Activated CD4-positive, CD25-positive, alpha-beta regulatory T cell treated with anti-CD3 and anti-CD28 coated beads, Interleukin-2, amount 50 U/mL, for 24 hours (primary cell): Measurements from ENCODE around the gene LSS.

Source experiments
- ATAC-seq, 2 donors: fragments of 150-1000 bp; cut with Tn5 transposase; one replicate each; pipeline ENCODE4 v1.10.0; 2021; ENCODE audit warnings: mild to moderate bottlenecking in 1 of 2, moderate library complexity in 1 of 2

The LSS gene

GRCh38 chr21:46228345-46229051 lies at the start of gene LSS:
LSS (minus strand) TSS chr21:46228774; CDS start chr21:46228745, 29 bp downstream.
- ATAC-seq, result peak; percentile 96

DNA sequence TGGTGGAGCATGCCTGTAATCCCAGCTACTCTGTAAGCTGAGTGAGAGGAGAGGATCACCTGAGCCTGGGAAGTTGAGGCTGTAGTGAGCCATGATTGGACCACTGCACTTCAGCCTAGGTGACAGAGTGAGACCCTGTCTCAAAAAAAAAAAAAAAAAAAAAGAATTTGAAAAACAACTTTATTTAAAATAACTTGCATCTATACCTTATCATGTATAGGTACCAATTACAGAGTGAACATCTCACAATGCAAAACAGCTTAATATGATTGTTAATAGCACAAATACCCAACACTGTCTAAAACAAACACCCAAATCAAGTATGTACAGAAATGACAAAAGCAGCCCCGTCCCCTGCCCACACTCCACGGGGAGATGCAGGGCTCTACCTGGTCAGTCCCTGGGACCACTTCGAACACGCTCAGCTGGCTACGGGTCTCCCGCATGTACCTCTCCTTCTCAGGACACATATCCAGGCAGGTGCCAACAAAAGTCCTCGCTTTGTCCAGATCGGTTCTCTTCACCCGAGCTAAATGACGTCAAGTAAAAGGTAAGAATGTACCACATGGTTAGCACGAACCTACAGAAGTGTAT lies 46.3 kb upstream of the LSS start:
- no peak for ATAC-seq

DNA sequence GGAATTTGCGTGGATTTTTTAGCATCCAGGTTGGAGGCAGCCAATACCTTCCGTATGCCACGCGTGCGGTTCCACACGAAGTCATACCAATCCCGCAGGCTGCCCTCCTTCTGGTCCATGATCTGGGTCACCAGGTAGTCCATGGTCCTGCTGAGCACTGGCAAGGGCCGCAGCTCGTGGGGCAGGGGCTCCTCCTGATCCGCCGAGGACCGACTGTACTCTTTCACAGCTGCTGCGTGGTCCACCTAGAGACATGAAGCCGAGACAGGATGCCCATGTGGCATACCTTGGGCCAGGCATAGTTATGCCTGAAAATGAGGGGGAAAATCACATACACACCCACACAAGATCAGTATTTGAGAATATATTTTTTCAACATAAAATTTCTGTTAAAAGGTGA lies 44.8 kb upstream of the LSS start:
- ATAC-seq, result no peak

DNA sequence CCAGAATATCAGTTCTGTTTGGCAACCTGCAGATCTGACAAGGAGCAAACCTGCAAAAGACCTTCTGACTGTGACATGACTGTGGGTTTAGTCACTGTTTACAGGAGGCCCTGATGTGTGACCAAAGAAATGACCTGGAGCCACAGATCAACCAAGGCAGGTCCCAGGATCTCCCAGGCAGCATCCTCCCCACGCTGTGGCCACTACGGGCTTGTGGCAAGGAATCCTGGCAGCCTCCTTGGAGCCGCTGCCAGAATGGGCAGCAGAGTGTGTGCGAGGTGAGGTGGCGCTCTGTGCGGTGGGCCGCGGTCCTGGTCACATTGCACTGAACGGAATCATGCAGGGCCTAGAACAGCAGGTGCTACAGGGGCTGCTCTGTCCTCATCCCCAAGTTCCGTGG lies 40.9 kb upstream of the LSS start:
- ATAC-seq, result no peak

DNA sequence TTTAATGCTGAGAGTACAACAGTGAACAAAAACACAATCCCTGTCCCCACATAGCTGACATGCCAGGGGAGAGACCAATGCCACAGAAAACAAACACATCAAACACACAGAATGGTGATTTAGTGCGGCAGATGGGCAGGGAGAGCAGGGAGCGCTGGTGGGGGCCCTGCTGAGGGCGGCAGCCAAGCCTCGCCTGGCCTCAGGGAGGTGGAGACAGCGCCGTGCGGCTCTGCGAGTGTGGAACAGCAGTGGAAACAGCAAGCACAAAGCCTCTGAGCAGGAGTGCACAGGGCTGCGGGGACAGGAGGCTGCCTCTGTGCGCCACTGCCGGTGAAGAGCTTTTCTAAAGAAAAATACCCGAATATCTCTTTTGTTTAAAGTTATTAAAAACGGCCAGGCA lies 39.8 kb upstream of the LSS start:
- no peak for ATAC-seq

GRCh38 chr21:46266946-46267345 lies 38.4 kb upstream of the LSS start:
- ATAC-seq, result no peak

DNA sequence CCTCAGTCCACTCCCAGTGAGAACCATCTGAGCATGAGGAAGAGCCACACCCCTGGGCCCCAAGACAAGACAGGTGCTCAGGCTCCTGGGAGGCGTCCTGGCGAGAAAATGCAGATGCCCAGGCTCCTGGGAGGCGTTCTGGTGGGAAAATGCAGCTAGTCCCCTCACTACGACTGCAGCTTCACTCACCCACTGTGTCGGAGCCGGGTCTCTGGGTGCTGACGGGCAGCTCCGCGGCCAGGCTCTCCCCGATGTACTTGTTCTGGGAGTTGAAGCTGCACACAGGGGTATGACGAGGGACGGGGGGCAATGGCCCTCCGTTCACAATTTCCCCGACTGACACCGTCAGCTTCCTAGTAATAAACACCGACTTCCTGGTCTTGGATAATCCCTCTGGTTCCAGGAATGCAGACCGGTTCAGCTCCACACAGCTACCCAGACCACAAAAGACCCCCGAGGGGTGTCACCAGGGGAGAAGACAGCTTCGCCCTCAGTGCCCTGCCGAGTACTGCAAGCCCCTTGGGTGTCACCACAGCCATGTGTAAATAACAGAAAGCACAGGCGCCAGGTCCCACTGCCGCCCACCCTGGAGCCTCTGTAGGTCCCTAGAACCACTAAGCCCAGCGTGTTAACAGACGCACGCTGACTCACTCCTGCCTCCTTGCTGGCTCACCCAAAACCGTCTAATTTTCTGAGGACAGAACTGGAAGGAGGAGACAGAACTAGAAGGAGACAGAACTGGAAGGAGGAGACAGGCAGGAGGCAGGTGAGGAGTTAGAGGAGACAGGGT lies 37.4 kb upstream of the LSS start:
- ATAC-seq, result no peak

GRCh38 chr21:46264690-46265144 lies 36.1 kb upstream of the LSS start:
- ATAC-seq, result no peak

- ATAC-seq, result no peak
Observed at GRCh38 chr21:46264046-46264689, 35.6 kb upstream of the LSS start.

DNA sequence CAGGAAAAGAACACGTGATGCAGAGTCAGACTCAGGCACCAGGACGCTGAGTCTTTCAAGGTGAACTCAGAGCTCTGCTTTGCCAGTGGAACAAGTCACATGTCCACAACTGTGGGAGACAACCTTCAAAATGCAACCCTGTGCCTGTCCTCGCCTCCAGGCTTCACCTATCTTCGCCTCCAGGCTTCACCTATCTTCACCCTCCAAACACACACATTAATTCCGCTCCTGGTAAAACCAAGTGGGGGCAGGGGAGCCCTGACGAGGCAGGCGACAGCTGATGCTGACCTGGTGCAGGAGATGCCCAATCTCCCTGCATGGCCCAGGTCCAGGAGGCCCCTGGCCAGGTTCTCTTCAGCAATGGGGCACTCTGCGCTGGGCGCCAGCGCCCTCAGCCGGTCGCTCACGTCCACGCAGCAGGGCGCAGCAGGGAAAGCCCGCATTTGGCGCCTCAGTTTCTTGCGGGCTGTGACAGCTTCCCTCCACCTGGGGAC lies 28.0 kb upstream of the LSS start:
- ATAC-seq, result no peak

DNA sequence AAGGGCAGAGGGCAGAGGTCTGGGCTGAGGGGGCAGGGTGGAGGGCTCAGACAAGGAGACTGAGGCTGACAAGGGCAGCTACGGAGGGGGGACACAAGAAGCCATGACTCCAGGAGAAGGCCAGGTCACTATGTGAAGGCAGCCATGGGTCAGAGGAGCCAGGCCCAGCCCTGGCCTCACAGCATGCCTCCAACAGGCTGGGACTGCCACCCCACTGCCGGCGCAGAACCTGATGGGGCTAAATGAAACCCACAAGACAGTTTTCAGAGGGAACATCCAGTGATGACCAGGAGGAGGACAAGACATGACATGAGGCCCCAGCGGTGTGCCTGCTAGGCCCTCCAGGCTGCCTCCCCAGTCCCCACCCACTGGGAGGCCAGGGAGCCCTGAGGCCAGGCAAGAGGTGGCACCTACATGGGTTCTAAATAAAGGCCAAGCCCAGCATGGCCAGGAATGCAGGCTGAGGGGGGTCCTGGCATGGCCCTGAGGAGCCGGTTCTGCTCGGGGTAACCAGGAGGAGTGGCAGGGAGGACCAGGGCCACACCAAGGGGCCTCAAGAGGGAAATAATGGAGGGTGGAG lies 27.3 kb upstream of the LSS start:
- no peak for ATAC-seq

- no peak for ATAC-seq
Observed at GRCh38 chr21:46255166-46255565, 26.6 kb upstream of the LSS start.

- no peak for ATAC-seq
Observed at GRCh38 chr21:46254208-46254975, 25.8 kb upstream of the LSS start.

DNA sequence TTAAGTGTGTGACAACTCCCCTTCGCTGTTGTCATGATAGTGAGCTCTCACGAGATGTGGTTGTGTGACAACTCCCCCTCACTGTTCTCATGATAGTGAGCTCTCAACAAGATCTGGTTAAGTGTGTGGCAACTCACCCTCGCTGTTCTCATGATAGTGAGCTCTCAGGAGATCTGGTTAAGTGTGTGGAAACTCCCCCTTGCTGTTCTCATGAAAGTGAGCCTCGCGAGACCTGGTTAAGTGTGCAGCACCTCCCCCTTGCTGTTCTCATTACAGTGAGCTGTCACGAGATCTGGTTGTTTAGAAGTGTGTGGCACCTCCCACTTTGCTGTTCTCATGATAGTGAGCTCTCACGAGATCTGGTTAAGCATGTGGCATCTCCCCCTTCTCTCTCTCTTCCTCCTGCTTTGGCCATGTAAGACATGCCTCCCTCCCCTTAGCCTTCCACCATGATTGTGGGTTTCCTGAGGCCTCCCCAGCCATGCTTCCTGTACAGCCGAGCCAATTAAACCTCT lies 25.1 kb upstream of the LSS start:
- ATAC-seq, result peak; percentile 91 to 93

DNA sequence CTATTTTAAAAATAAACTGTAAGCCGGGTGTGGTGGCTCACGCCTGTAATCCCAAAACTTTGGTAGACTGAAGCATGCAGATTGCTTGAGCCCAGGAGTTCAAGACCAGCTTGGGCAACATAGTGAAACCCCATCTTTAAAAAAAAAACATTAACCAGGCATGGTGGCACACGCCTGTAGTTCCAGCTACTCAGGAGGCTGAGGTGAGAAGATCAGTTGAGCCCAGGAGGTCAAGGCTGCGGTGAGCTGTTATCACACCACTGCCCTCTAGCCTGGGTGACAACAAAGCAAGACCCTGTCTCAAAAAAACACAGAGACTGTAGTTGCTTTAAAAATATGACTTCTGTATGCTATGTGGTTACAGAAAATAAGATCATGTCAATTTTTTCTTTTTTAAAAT lies 24.3 kb upstream of the LSS start:
- no peak for ATAC-seq

DNA sequence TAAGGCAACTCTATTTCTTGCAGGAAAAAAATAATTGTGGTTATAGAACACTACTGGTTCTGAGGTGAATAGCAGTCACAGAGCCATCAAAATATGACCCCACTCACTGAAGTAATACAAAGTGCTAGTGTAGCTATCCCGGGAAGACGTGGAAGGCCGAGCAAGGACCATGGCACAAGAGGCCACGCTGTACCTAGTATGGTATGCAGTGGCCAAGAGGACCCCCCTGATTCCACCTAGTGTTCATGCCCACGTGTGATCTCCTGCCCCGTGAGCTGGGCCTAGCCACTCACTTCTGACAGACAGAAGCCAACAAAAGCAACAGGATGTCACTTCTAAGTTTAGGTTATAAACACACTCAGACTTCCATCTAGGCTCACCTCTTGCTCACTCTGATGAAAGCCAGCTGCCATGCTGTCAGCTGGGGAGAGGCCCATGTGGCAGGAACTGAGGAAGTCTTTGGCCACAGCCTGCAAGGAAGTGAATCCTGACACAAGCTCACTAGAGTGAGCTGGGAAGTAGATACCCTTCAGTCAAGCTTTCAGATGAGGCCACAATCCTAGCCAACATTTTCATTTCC lies 21.7 kb upstream of the LSS start:
- no peak for ATAC-seq

DNA sequence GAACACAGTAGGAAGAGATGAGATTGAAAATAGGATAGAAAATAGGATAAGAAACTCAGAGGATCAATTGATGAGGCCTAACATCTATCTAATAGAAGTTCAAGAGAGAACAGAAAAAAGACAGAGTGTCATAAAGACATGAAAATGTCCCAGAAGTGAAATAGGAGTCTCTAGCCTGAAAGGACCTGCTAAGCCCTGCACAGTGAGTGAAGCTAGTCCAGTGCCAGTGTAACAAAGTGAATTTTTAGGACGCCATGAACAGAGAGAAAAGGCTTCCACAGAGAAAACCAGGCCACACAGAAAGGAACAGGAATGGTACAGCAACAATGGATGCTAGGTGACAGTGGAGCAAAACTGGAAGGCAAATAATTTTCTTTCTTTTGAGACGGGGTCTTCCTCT lies 20.3 kb upstream of the LSS start:
- no peak for ATAC-seq

DNA sequence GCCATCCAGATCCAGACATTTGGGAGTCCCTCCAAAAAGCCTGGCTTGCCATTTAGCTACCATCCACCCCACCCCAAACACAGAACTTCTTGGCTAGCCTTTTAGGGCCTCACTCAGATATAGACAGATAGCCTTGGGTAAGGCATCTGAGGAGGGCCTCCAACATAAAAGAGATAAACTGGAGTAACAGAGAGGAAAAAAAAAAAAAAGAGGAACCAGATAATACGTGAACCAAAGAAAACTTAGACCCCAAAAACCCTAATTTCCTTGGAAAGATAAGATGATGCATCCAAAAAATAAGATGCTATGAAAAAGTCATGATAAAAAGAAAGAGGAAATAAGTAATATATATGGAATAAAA lies 19.8 kb upstream of the LSS start:
- no peak for ATAC-seq

GRCh38 chr21:46247699-46248421 lies 19.3 kb upstream of the LSS start:
- no peak for ATAC-seq

- no peak for ATAC-seq
Observed at GRCh38 chr21:46246345-46246744, 17.8 kb upstream of the LSS start.
